Thyroid gland (tissue), 4 donors: ENCODE measurements around the gene TMEM97.

ENCODE experiments used
- POLR2A ChIP-seq, 2 donors: fragments of 450-650 bp; IDR thresholded peaks; one replicate each; pipeline ENCODE4 v1.6.1; 2017; ENCODE audit warnings: antibody characterized with exemption in 2 of 2, mild to moderate bottlenecking in 2 of 2, moderate library complexity in 1 of 2
- TF ChIP-seq, protein P1 (sequence below), 6 experiments: fragments of 200-600 bp in 3 of 6; fragments of 450-650 bp in 3 of 6; sonication (generic) in 3 of 6; IDR thresholded peaks; one replicate each; pipeline ENCODE4 v1.5.1; 2016 to 2019; ENCODE audit warnings: antibody characterized with exemption in 6 of 6, mild to moderate bottlenecking in 2 of 6, inconsistent platforms in 1 of 6, moderate library complexity in 1 of 6

DNA sequence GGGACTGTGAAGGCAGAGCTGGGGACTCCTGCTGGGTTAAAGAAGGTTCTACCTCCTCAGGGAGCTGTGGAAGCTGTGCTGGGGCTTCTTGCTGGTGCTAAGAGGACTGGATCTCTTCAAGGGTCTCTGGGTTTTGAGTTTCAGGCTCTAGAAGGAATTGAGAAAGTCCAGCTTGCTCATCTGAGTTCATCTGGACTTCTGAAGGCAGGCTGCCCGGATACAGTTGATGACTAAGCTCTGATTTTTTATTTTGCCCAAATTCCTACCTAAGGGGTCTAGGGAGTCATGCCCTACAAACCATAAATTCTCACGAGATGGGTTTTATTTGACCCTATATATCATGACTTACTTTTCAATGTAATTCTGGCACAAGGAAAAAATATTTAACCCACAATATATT, 46.8 kb upstream of the TMEM97 start:
- TF ChIP-seq, protein P1, sequence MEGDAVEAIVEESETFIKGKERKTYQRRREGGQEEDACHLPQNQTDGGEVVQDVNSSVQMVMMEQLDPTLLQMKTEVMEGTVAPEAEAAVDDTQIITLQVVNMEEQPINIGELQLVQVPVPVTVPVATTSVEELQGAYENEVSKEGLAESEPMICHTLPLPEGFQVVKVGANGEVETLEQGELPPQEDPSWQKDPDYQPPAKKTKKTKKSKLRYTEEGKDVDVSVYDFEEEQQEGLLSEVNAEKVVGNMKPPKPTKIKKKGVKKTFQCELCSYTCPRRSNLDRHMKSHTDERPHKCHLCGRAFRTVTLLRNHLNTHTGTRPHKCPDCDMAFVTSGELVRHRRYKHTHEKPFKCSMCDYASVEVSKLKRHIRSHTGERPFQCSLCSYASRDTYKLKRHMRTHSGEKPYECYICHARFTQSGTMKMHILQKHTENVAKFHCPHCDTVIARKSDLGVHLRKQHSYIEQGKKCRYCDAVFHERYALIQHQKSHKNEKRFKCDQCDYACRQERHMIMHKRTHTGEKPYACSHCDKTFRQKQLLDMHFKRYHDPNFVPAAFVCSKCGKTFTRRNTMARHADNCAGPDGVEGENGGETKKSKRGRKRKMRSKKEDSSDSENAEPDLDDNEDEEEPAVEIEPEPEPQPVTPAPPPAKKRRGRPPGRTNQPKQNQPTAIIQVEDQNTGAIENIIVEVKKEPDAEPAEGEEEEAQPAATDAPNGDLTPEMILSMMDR (IDR thresholded peaks at IDR 0.05) = no peak
- TF ChIP-seq POLR2A (IDR thresholded peaks at IDR 0.05) = no peak
